NCI-H187 treated with DMSO at 0.1 percent for 48 hours (cell line): ENCODE results near the gene MMEL1.
"Not testable (repeated sequence)": the region's sequence is repeated elsewhere in the genome, so short reads cannot be mapped to it uniquely, and the experiment has no call there.

Experiments used
- DNase-seq: peaks from one replicate; lab custom pipeline; 2025; lab: John Stamatoyannopoulos, UW

Gene MMEL1

DNA sequence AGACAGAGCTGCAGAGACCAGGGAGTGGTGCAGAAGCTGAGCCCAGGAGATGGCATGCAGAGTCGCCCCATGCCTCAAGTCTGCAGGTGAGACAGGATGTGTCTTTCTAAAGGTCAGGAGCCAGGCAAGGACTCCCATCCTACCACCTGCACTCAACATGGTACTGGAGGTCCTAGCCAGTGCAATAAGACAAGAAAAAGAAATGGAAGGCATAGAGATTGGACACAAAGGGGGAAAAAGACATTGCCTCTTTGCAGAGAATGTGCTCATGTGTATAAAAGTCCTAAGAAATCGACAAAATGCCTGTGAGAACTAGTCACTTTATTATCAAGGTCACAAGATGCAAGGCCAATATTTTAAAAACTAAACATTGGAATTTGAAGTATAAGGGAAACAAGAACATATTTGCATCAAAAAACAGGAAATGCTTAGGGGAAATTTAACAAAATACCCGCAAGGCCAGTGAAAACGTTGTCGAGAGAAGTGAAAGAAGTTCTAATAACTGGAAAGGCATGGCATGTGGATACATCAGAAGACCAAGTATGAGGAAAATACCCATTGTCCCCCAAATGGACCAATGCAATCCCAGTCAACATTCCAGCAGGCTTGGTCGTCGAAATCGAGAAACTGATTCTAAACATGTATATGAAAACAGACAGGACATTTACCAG lies 59.4 kb downstream of the MMEL1 start:
- DNase-seq, result no peak

DNA sequence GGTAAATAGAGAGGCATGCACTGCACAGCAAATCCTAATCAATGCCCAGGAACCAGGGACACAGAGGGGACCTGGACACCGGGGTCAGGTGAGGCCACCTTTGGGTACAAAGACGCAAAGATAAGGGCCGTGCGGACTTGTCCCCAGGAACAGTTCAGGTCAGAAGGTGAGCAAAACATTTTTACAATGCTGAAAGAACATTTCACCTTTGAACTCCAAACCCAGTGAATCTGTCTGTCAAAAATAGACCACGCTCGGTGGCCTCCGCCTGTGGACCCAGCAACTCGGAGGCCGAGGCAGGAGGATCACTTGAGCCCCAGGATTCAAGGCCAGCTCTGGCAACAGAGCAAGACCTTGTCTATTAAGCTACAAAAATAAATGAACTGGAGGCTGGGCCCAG lies 61.5 kb downstream of the MMEL1 start:
- no peak for DNase-seq

DNA sequence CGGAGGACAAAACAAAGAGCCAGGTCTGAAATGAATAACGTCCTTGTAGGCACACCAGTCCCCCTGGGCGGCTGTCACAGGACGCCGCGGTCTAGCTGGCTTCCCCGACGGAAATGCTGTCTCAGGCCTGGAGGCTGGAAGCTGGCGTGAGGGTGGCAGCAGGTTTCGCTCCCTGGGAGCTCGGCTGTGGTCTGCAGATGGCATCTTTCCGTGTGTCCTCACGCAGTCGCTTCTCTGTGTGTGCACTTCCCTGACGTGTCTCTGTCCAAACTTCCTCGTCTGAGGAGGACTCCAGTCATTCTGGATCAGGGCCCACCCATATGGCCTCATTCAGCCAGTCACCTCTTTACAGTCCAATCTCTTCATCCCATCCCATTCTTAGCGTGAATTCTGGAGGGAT lies 62.5 kb downstream of the MMEL1 start:
- DNase-seq, result no peak

DNA sequence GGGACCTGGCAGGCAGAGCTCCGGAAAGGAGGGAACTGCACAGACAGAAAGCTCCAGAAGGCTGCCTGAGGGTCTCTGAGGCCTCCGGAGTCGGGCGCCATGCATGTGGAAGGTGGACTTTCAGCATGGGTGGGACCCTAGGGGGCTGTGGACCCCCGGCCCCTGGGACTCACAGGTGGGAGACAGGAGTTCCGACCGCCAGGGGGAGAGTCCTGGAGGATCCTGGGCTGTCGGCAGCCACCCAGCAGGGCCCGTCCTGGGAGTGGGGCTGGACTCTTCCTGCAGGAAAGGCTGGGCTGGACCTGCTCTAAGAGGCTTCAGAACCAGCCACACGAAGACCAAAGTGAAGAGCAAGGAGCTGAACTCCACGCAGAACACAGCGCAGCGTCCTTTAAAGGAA lies 63.1 kb downstream of the MMEL1 start:
- not testable (repeated sequence) for DNase-seq

DNA sequence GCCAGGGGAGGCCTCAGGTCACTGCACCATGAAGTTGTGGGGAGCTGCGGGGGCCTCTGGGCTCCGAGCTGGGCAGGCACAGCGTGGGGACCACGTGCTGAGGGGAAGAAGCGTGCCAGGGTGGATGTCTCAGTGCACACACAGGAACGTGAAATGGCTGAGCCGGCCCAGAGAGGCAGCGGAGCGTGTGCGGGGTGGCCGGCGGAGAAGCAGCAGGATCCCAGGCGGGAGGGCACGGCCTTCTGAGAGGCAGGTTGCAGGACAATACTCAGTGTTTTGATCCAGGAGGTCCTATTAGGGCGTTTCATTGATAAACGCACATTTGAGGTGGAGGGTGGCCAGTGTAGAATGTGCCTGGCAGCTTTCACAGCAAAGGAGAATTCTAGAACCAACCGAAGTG lies 63.8 kb downstream of the MMEL1 start:
- DNase-seq, result no peak

DNA sequence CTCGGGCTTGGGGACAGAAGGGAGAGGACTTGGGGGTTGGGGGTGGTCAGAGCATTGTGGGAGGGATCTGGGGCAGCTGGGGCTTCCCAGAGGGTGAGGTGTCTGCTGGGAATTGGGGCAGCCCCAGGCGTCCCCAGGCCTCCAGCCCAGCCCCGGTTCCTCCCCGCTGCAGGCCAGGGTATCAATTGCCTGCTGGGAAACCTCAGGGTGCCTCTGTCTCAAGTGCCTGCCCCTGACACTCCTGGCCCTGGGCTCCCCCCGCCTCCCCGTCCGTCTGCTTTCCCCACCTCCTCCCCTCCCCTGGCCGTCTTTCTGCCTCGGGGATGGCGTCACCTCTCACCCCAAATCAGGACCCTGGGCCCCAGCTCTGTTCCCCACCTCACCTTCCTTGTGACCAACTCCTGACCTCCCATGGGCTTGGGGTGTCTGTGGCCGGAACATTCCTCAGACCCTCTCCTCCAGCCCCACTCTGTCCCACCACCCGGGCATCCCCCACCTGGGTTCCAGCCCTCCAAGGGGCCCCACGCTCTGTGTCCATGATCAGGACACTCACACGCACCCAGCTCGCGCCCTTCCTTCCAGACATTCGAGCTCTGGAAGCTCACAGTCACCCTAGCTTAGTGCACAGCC lies 64.5 kb downstream of the MMEL1 start:
- not testable (repeated sequence) for DNase-seq

DNA sequence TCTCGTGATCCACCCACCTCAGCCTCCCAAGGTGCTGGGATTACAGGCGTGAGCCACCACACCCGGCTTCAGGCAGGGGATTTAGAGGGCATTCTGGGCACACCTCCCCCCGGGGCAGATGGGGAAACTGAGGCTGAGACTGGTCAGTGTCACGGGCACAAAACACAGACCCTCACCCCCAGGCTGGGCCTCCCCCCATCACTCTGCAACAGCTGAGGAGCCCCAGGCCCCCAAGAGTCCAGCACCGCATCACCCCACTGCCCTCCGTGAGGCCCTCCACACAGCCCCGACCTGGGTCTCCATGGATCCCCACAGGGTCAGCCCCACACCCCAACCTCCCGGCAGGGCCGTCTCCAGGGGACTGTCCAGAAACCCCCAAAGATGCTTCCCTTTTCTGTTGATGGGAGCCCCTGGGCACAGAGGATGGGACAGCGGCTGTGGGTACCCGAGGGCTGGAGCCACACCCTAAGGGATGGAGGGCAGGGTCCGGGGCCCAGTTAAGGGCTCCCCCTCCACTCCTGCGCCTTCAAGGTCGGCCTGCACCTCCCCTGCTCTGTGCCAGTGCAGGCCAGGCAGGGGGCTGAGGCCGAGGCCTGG lies 65.6 kb downstream of the MMEL1 start:
- no peak for DNase-seq

DNA sequence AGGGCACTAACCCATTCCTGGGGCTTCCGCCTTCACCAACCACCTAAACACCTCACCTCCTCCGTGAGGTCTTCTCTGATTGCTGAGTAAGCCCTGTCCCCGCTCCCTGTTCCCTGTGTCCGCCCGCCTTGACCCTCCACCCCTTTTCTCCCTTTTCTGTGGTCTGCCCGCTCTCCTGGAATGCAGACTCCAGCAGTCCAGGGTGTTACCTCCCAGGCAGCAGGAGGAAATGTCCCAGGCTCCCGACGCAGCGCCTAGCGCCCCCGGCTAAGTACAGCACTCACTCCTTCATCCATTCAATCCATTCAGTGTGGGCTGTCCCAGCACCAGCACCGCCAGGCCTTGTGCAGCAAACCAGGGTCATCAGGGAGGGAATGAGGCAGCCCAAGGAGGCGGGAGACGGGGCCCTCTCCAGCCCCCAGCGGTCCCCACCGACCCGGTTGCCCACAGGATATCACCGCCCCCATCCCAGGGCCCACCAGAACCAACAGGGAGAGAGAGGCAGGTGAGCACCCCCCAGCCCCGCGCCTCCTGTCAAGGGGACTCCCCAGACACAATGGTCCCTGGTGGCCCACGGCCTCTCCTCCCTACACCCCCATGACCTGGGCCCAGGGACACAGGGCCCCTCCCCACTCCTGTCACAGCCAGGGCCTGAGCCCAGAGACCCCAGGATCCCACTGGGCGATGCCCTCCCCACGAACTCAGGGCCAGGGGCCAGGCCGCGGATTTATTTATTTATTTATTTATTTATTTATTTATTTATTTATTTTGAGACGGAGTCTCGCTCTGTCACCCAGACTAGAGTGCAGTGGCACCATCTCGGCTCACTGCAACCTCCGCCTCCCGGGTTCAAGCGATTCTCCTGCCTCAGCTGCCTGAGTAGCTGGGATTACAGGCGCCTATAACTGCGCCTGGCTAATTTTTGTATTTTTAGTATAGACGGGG lies 66.4 kb downstream of the MMEL1 start:
- DNase-seq, result no peak

DNA sequence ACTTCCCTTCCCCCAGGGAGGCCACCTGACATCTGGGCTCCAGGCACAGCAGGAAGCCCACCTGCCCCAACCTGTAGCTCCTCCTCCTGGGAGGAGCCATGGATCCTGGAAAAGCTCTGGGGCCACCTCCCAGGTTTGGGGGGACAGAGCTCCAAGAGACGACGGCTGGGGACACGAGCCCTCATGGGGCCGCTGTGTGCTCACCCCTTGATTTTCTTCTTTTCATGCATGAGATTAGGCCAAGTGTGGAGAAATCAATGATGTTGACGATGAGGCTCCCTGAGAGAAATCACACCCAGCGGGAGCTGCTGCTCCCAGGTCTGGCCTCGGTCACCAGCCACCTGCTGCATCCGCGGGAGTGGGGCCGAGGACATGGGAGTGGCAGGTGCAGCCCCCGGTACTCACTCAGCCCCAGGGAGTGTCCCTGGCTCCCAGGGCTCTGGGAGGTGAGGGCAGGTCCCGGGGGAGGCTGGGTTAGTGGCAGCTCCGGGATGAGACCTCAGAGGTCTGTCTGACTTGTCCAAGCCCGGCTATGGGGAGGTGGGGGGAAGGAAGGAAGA lies 67.9 kb downstream of the MMEL1 start:
- DNase-seq, result no peak

DNA sequence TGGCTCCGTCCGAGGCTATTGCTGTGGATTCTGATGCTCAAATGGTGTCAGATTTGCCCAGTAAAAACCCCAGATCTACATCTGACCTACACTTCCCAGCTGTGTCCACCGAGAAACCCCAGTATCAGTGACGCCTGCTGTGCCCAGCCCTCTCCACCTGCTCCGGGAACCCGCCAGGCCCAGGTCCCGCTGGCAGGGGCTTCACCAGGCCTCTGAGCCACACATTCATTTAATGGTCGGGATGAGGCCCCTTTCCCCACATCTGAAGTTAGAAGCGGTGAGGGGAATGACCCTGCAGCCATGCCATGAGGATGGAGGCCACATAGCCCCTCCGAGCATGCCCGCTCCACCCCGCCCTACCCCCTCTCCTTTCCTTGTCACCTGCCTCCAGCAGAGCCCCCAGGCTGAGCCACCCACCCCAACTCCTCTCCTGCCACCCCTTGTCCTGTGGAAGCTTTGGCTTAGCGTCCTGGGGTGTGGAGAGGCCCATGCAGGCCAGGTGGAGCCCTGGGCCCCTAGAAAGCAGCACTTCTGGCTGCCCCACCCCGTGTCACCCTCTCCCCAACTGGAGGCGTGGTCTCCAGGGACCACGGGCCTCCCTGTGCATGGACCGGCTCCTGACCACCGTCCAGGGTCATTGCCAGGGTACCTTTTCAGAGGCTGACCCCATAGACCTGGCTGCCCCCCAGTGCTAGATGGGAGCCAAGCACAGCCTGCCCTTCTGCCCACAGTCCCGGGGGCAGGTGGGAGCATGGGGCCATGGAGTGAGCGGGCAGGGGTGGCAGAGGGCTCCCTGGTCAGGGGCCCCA lies 68.6 kb downstream of the MMEL1 start:
- no peak for DNase-seq

DNA sequence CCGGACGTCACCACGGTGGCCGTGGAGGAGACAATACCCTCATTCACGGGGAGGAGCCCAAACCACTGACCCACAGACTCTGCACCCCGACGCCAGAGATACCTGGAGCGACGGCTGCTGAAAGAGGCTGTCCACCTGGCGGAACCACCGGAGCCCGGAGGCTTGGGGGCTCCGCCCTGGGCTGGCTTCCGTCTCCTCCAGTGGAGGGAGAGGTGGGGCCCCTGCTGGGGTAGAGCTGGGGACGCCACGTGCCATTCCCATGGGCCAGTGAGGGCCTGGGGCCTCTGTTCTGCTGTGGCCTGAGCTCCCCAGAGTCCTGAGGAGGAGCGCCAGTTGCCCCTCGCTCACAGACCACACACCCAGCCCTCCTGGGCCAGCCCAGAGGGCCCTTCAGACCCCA lies 69.6 kb downstream of the MMEL1 start:
- DNase-seq, result no peak

DNA sequence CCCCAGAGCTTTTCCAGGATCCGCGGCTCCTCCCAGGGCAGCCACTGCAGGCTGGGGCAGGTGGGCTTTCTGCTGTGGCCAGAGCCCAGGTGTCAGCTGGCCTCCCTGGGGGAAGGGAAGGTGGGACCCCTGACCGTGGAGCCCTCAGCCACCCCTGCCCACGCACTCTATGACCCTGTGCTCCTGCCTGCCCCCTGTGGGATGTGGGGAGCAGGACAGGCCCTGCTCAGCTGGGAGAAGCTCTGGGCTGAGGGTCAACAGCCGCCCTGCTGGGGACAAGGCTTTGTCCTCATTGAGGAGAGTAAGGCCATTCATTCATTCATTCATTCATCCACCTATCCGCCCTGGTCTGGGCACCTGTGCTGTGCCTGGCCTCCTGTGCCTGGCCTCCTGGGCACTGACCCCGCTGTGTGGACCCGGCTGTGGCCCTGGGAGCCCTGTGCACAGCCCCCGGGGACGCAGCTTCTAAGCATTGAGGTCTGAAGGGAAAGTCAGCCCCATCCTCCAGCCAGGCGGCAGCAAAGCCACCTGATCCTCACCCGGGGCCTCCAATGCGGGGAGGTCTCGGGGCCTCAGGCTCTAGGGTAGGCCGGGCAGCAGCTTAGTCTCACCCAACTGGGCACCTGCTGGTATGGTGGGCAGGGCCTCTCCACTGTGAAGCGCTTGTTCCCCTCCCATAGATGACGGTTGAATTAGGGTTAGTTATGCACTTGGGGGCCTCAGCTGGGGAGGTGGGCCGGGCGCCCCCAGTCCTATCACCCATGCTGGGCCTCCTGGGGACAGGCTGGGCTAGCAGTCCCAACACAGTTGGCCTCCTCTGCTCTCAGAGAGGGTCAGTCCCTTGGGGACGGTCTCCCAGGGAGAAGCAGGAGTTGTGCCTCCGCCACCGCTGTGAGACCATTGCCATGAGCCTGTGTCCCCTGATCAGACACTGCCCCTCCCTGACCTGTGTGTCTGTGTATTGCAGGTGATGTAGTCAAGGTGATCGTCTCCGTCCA lies 70.6 kb downstream of the MMEL1 start:
- DNase-seq, result no peak

DNA sequence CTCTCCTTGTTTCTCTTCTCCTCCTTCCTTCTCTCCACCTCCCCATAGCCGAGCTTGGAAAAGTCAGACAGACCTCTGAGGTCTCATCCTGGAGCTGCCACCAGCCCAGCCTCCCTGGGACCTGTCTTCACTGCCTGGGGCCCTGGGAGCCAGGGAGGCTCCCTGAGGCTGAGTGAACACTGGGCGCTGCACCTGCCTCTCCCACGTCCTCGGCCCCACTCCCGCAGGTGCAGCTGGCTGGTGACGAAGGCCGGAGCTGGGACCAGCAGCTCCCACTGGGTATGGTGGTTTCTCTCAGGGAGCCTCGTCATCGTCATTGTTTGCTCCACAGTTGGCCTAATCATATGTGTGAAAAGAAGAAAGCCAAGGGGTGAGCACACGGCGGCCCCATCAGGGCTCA lies 71.4 kb downstream of the MMEL1 start:
- no peak for DNase-seq

DNA sequence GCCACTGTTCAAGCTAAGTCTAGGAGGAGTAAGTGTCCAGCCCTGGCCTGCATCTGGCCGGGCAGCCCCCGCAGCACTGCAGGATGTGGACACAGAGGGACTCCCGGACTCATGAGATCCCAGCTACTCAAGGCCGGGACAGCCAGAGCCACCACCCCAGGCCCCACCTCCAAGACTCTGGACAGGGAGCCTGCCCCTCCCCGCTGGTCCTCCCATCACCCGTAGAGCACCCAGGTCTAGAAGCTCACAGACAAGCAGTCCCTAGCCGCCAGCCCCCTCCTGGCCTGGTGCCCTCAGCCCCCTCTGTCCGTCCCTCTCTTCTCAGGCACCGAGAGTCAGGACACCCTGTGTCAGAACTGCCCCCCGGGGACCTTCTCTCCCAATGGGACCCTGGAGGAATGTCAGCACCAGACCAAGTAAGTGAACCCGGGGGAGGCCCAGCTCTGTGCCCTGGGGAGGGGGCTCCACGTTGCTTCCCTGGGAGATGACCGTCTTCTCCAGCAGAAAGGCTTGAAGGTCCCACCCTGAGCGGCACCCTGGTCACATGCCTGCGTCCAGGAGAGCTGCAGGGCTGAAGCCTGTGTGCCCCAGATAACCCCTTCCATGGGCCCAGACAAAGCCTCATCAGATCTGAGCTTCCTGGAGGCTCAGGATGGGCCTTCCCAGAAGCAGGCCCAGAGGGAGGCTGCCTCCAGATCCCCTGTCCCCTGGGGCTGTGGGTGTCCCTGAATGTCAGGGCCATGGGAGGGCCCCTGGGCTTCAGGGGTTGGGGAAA lies 72.3 kb downstream of the MMEL1 start:
- no peak for DNase-seq

DNA sequence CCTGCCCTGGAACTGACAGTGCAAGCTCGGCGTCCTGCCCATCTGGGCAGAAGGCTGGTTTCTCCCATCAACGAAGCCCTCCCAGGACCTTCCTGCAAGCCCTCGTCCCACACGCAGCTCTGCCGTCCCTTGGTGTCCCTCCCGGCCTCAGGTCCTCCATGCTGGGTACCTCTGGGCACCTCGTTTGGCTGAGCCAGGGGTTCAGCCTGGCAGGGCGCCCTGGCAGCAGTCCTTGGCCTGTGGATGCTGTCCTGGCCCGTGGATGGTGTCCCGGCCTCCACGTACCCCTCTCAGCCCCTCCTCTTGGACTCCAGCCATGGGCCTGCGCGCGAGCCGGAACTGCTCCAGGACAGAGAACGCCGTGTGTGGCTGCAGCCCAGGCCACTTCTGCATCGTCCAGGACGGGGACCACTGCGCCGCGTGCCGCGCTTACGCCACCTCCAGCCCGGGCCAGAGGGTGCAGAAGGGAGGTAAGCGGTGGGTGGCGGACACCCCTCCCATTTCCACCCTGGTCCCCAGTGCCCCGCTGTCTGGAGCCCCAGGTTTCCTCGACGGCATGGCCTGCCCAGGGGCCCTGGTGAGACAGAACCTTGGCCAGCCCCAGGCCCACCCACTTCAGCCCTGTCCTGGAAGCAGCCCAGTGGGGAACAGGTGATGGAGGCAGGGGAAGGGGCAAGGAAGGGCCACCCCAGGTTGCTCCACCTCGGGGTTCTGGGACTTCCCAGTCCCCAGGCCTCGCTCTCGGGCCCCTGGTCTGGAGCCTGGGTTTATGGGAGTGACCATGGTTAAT lies 73.1 kb downstream of the MMEL1 start:
- no peak for DNase-seq

DNA sequence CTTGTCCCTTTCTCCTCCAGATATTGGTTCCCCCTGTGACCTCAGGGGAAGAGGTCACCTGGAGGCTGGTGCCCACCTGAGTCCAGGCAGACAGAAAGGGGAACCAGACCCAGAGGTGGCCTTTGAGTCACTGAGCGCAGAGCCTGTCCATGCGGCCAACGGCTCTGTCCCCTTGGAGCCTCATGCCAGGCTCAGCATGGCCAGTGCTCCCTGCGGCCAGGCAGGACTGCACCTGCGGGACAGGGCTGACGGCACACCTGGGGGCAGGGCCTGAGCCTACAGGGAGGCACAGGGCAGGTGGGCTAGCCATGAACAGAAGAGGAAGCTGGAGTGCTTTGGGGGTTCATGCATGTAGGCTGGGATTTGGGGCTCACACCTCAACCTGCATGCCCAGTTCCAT lies 74.0 kb downstream of the MMEL1 start:
- DNase-seq, result no peak

DNA sequence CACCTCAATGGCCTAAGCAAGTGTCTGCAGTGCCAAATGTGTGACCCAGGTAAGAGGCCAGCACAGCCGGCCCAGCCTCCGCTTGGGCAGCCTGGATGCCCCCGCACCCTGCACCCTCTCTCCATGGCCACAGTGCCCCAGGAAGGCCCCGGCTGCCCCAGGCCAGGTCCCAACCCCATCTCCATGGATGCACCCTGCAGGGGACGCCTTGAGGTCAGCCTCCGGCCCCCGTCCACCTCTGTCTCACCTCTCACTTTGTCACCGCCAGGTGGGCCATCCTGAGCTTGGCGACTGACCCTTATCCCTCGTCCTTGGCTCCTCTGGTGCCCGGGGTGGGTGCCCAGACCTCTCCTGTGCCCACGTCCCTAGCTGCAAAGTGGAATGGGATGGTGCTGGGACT lies 74.4 kb downstream of the MMEL1 start:
- no peak for DNase-seq
